Measurements from ENCODE around the gene KRTAP4-3.
"Not testable (repeated sequence)": the region's sequence is repeated elsewhere in the genome, so short reads cannot be mapped to it uniquely, and the experiment has no call there.

KRTAP4-3 gene

DNA sequence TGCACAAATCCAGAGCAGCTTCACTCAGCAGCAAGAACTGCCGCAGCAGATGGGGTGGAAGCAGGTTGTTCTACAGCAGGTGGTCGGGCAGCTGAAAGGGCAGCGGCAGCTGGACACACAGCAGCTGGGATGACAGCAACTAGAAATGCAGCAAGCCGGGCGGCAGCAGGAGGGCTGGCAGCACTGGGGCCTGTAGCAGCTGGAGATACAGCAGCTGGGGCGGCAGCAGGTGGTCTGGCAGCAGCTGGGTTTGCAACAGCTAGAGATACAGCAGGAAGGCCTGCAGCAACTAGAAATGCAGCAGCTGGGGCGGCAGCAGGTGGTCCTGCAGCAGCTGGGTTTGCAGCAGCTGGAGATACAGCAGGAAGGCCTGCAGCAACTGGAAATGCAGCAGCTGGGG is 460 bp downstream of the KRTAP4-3 start:
- Histone ChIP-seq H3K27ac (ENCODE audit: extremely low read depth, low read depth, low read length) (no peak overlapping the region), H3K4me3 (ENCODE audit: low read depth, low read length) (no peak overlapping the region), H3K9me3 (ENCODE audit: control insufficient read depth, insufficient read depth, low read depth, low read length) (no peaks in the 10 kb centered on the region), H3K4me1 (ENCODE audit: control insufficient read depth, insufficient read depth, low read length) (no peaks in the 10 kb centered on the region), H3K36me3 (ENCODE audit: control insufficient read depth in 2 of 2, insufficient read depth in 1 of 2, low read length in 2 of 2) (no peaks in the 10 kb centered on the region)
- peak; percentile 62; the same call in 1 of the 2 replicates for TF ChIP-seq ZIC2 (tag by site-specific recombination; IDR thresholded peaks at IDR 0.05)
- no peak for TF ChIP-seq ZNF121 (tag by site-specific recombination; IDR thresholded peaks at IDR 0.05)
- TF ChIP-seq ZNF785 (tag by site-specific recombination; IDR thresholded peaks at IDR 0.05), result no peak
- TF ChIP-seq, protein P1, sequence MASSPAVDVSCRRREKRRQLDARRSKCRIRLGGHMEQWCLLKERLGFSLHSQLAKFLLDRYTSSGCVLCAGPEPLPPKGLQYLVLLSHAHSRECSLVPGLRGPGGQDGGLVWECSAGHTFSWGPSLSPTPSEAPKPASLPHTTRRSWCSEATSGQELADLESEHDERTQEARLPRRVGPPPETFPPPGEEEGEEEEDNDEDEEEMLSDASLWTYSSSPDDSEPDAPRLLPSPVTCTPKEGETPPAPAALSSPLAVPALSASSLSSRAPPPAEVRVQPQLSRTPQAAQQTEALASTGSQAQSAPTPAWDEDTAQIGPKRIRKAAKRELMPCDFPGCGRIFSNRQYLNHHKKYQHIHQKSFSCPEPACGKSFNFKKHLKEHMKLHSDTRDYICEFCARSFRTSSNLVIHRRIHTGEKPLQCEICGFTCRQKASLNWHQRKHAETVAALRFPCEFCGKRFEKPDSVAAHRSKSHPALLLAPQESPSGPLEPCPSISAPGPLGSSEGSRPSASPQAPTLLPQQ (tag by site-specific recombination; IDR thresholded peaks at IDR 0.05), result no peak
- ChIA-PET POLR2A (no interaction called here), CTCF (interaction anchor here (1.1 kb wide), 1 partner anchor 383 kb away, joined by 3 read pairs; no protein-coding TSS in a partner anchor)

DNA sequence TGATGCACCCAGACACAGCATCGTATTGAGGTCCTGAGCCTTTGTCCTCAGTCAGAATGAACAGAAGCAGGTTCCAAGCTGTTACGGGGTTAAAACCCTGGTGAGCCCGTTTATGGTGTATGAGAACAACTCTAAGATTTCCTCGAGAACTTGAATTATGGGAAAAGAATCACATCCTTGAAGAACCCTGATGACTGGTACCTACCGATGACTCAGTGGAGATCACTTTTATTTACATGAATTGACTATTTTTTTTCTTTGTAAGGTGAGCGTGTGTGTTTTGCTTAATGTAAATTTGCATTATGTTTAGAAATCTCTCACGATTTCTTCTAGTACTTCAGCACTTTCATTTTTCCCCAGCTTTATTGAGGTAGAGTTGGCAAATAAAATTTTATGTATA is 4.2 kb downstream of the KRTAP4-3 start:
- POLR2A ChIA-PET, result no interaction called here
- H3K4me3 ChIP-seq (ENCODE audit: low read depth, low read length), result no peak overlapping the region
- CTCF ChIA-PET, result interaction anchor here (0.9 kb wide), 1 partner anchor 603 kb away, joined by 4 read pairs; no protein-coding TSS in a partner anchor
- H3K27ac ChIP-seq (ENCODE audit: extremely low read depth, low read depth, low read length), result no peak overlapping the region
- H3K4me1 ChIP-seq (ENCODE audit: control insufficient read depth, insufficient read depth, low read length), result no peaks in the 10 kb centered on the region
- H3K36me3 ChIP-seq (ENCODE audit: control insufficient read depth in 2 of 2, insufficient read depth in 1 of 2, low read length in 2 of 2), result no peaks in the 10 kb centered on the region
- TF ChIP-seq ZBTB17 (tag by site-specific recombination; IDR thresholded peaks at IDR 0.05) (0 out of 2 replicates have a peak, but pooled peaks have one; percentile 34), ZBTB1 (tag by site-specific recombination; IDR thresholded peaks at IDR 0.05) (no peak)
- TF ChIP-seq, protein P2, sequence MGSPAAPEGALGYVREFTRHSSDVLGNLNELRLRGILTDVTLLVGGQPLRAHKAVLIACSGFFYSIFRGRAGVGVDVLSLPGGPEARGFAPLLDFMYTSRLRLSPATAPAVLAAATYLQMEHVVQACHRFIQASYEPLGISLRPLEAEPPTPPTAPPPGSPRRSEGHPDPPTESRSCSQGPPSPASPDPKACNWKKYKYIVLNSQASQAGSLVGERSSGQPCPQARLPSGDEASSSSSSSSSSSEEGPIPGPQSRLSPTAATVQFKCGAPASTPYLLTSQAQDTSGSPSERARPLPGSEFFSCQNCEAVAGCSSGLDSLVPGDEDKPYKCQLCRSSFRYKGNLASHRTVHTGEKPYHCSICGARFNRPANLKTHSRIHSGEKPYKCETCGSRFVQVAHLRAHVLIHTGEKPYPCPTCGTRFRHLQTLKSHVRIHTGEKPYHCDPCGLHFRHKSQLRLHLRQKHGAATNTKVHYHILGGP (tag by site-specific recombination; IDR thresholded peaks at IDR 0.05), result peak; percentile 25; the same call in 1 of the 2 replicates
- H3K9me3 ChIP-seq (ENCODE audit: control insufficient read depth, insufficient read depth, low read depth, low read length), result no peaks in the 10 kb centered on the region

DNA sequence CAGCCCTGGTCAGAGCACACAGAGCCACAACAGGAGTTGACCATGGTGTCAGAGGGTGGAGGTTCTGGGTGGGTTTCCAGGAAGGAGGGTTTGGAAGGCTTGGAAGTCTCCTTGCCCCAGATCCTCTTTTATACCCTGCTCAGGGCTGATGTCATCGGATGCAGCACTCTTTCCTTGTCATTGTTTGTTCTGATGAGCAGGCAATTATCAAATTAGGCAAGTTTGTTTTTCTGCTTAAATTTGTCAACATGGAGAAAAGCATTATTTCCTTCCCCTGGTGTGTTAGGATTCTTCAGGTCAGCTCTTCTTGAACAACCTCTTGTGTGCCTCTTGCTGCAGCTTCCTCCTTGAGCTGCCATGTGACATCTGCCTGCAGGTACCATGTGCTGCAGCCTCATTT is 7.4 kb downstream of the KRTAP4-3 start, which contains the start of gene KRTAP4-4:
TSS of gene KRTAP4-4 (minus strand) at position 101 of the 400 bp plus-strand sequence. CDS start at position 44, 57 bp downstream.
- ChIA-PET POLR2A (no interaction called here), CTCF (no interaction called here)
- H3K4me1 ChIP-seq (ENCODE audit: control insufficient read depth, insufficient read depth, low read length), result no peaks in the 10 kb centered on the region
- no peak within 1 kb of the TSS for H3K4me3 ChIP-seq (ENCODE audit: low read depth, low read length)
- no peak within 1 kb of the TSS for H3K27ac ChIP-seq (ENCODE audit: extremely low read depth, low read depth, low read length)
- TF ChIP-seq ZNF423 (tag by site-specific recombination; IDR thresholded peaks at IDR 0.05), result no peak
- H3K9me3 ChIP-seq (ENCODE audit: control insufficient read depth, insufficient read depth, low read depth, low read length), result no peaks in the 10 kb centered on the region
- no peaks in the 10 kb centered on the region for H3K36me3 ChIP-seq (ENCODE audit: control insufficient read depth in 2 of 2, insufficient read depth in 1 of 2, low read length in 2 of 2)

DNA sequence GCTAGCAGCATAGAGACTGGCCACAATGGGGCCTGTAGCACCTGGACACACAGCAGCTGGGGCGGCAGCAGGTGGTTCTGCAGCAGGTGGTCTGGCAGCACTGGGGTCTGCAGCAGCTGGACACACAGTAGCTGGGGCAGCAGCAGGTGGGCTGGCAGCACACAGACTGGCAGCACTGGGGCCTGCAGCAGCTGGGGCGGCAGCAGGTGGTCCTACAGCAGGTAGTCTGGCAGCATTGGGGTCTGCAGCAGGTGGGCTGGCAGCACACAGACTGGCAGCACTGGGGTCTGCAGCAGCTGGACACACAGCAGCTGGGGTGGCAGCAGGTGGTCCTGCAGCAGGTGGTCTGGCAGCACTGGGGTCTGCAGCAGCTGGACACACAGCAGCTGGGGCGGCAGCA is 7.8 kb downstream of the KRTAP4-3 start:
- TF ChIP-seq SCRT1 (tag by site-specific recombination; IDR thresholded peaks at IDR 0.05; ENCODE audit: borderline replicate concordance) (peak; percentile 94), SCRT2 (tag by site-specific recombination; IDR thresholded peaks at IDR 0.05) (peak; percentile 74), ZIC2 (tag by site-specific recombination; IDR thresholded peaks at IDR 0.05) (peak; percentile 95)
- H3K4me1 ChIP-seq (ENCODE audit: control insufficient read depth, insufficient read depth, low read length); H3K4me3 ChIP-seq (ENCODE audit: low read depth, low read length); CTCF ChIA-PET; H3K9me3 ChIP-seq (ENCODE audit: control insufficient read depth, insufficient read depth, low read depth, low read length); POLR2A ChIA-PET; H3K36me3 ChIP-seq (ENCODE audit: control insufficient read depth in 2 of 2, insufficient read depth in 1 of 2, low read length in 2 of 2); H3K27ac ChIP-seq (ENCODE audit: extremely low read depth, low read depth, low read length): not testable (repeated sequence)

DNA sequence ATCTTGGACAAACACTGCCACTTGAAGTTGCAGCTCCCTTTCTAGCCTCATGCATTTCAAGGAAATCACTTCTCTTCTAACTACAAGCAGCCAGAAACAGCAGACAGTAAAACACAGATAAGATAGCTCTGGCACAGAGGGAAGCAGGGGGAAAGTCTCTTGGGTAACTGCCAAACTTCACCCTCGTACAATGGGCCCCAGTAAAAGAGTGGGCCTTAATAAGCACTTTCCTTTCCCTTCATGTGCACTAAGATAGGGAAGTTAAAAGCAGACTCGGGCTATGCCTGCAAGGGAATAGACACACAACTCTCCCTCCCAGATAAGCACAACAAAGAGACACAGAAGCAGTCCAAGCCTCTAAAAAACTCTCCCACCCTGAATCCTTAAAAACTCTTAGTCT is 14.2 kb downstream of the KRTAP4-3 start:
- TF ChIP-seq, protein P3, sequence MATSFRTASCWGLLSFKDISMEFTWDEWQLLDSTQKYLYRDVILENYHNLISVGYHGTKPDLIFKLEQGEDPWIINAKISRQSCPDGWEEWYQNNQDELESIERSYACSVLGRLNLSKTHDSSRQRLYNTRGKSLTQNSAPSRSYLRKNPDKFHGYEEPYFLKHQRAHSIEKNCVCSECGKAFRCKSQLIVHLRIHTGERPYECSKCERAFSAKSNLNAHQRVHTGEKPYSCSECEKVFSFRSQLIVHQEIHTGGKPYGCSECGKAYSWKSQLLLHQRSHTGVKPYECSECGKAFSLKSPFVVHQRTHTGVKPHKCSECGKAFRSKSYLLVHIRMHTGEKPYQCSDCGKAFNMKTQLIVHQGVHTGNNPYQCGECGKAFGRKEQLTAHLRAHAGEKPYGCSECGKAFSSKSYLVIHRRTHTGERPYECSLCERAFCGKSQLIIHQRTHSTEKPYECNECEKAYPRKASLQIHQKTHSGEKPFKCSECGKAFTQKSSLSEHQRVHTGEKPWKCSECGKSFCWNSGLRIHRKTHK (tag by site-specific recombination; IDR thresholded peaks at IDR 0.05), result no peak
- TF ChIP-seq ZNF664 (tag by site-specific recombination; IDR thresholded peaks at IDR 0.05), result no peak
- TF ChIP-seq, protein P4, sequence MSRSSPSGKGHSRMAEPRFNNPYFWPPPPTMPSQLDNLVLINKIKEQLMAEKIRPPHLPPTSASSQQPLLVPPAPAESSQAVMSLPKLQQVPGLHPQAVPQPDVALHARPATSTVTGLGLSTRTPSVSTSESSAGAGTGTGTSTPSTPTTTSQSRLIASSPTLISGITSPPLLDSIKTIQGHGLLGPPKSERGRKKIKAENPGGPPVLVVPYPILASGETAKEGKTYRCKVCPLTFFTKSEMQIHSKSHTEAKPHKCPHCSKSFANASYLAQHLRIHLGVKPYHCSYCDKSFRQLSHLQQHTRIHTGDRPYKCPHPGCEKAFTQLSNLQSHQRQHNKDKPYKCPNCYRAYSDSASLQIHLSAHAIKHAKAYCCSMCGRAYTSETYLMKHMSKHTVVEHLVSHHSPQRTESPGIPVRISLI (tag by site-specific recombination; IDR thresholded peaks at IDR 0.05), result no peak
- no peak for TF ChIP-seq ZSCAN30 (tag by site-specific recombination; IDR thresholded peaks at IDR 0.05)
- Histone ChIP-seq H3K27ac (ENCODE audit: extremely low read depth, low read depth, low read length) (no peak overlapping the region), H3K4me3 (ENCODE audit: low read depth, low read length) (no peak overlapping the region), H3K4me1 (ENCODE audit: control insufficient read depth, insufficient read depth, low read length) (no peaks in the 10 kb centered on the region), H3K36me3 (ENCODE audit: control insufficient read depth in 2 of 2, insufficient read depth in 1 of 2, low read length in 2 of 2) (no peaks in the 10 kb centered on the region), H3K9me3 (ENCODE audit: control insufficient read depth, insufficient read depth, low read depth, low read length) (no peaks in the 10 kb centered on the region)
- ChIA-PET POLR2A (no interaction called here), CTCF (interaction anchor here (1.4 kb wide), 1 partner anchor 495 kb away, joined by 3 read pairs; no protein-coding TSS in a partner anchor)
